ENCODE data around the gene NPR1.

NPR1 gene

DNA sequence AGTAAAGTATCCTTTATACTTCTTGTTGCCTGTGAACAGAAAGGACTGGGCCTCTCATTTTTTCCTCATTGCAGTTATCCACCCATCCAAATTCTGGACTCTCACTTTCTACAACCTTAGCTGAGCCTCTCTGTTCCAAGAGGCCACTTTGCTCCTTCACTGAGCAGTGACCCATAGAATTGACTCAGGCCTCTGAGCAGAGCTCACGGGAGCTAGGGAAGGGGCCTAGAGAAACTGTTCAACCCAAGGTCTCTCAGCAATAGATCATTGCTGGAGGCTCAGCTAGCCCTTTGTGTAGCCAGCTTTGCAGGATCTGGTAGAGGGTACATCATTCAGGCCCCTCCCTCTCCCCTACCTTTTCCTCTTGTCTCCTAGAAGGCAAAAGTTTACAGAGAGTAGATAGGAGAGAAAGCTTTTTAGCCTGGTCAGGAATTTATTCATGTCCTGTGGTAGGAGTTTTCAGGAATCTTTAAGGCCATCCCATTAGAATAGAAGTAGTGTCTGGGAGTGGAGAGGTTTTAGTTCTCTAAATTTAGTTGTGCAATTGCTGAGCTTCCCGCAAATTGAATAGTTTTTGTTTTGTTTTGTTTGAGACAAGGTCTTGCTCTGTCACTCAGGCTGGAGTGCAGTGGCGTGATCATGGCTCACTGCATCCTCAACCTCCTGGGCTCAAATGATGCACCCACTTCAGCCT, 56.1 kb downstream of the NPR1 start:
- TF ChIP-seq, protein P1, sequence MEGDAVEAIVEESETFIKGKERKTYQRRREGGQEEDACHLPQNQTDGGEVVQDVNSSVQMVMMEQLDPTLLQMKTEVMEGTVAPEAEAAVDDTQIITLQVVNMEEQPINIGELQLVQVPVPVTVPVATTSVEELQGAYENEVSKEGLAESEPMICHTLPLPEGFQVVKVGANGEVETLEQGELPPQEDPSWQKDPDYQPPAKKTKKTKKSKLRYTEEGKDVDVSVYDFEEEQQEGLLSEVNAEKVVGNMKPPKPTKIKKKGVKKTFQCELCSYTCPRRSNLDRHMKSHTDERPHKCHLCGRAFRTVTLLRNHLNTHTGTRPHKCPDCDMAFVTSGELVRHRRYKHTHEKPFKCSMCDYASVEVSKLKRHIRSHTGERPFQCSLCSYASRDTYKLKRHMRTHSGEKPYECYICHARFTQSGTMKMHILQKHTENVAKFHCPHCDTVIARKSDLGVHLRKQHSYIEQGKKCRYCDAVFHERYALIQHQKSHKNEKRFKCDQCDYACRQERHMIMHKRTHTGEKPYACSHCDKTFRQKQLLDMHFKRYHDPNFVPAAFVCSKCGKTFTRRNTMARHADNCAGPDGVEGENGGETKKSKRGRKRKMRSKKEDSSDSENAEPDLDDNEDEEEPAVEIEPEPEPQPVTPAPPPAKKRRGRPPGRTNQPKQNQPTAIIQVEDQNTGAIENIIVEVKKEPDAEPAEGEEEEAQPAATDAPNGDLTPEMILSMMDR (IDR thresholded peaks at IDR 0.05; ENCODE audit: low read depth, low read length): no peak
- no peak for DNase-seq (ENCODE audit: low read depth in 2 of 2)

DNA sequence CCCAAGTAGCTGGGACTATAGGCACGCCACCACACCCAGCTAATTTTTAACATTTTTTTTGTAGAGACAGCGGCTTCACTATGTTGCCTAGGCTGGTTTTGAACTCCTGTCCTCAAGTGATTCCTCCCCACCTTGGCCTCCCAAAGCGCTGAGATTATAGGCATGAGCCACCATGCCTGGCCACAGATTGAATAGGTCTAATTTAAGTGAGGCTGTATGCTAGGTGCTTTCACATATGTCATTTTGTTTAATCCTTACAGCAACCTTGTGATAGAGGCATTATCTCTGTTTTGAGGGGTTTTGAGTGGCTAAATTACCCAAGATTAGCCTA, 56.6 kb downstream of the NPR1 start:
- TF ChIP-seq, protein P1 (IDR thresholded peaks at IDR 0.05; ENCODE audit: low read depth, low read length): no peak
- H3K4me3 ChIP-seq (replicated peaks in 1 of 2; ENCODE audit: low read depth in 2 of 2, low read length in 2 of 2): no peak overlapping the region
- no peak for DNase-seq (ENCODE audit: low read depth in 2 of 2)

More for the DNA sequence above, 56.1 kb downstream of the NPR1 start:
- no peak overlapping the region for H3K4me3 ChIP-seq (replicated peaks in 1 of 2; ENCODE audit: low read depth in 2 of 2, low read length in 2 of 2)

DNA sequence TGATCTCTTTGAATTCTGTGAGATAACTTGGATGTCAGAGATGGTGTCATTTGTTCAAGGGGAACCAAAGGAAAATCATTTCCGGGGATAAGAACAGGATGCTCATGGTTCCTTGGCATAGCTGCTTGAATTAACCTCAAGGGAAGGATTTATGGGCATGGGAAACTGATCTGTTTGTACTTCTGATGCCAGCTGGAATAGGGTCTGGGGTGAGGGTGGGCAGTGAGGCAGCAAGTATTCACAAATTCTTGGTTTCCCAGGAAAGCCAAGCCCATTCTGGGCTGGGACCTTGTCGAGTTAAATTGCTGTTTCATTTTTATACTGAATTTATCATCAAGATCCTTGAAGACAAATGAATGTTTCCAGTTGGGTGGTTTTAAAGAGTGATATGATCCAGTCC, 63.5 kb downstream of the NPR1 start:
- TF ChIP-seq, protein P1 (IDR thresholded peaks at IDR 0.05; ENCODE audit: low read depth, low read length): no peak
- DNase-seq (ENCODE audit: low read depth in 2 of 2): no peak
- no peak overlapping the region for H3K4me3 ChIP-seq (replicated peaks in 1 of 2; ENCODE audit: low read depth in 2 of 2, low read length in 2 of 2)

DNA sequence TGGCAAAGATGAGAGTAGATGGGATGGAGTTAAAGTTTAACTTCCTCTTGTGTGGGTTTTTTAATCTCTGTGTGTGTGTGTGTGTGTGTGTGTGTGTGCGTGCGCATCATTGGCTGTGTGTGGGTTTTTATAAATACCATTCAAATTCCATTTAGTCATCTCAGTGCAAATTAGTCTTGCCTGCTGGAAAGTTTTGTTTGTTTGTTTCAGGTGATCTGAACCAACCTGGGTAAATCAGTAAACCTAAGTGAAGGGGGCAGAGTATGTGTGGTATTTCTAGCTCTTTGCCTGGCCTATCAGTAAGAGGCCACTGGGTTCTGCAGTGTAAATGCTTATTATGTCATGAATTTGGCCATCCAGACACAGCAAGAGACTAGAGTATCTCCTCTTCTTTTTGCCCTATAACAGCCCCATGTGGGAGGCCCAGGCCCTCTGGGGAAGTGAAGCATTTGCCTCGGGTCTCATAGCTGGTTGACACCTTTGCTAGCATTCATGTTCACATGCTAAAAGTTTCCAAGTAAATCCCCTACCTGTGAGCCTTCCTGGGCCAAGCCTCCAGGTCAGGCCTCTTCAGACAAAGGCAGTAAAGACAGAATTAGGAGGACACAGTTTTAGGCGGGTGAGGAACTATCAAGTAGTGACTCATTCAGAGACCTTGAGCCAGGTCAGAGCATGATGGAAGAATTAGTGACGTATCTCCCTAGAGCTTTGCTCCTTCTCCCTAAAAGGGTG, 64.1 kb downstream of the NPR1 start:
- peak; percentile 71 to 76 for DNase-seq (ENCODE audit: low read depth in 2 of 2)
- H3K4me3 ChIP-seq (replicated peaks in 1 of 2; ENCODE audit: low read depth in 2 of 2, low read length in 2 of 2): no peak overlapping the region
- TF ChIP-seq, protein P1 (IDR thresholded peaks at IDR 0.05; ENCODE audit: low read depth, low read length): no peak

Measured in cardiac fibroblast (primary cell).